ENCODE results near the gene PHOSPHO2. TPM values are rescaled to one million over a fixed set of nuclear protein-coding genes. Genes with fewer than 3 reads are reported as not detected.

The PHOSPHO2 gene
- total RNA-seq, 3 donors from 2014 or later (not counting 1 experiment from before 2014, with no cell fraction given) = 3.6 to 9.5 (median 5.8) TPM

- no peak overlapping the region for H3K27ac ChIP-seq (ENCODE audit: low read length)
- no peaks in the 10 kb centered on the region for H3K36me3 ChIP-seq (ENCODE audit: control insufficient read depth, insufficient read depth, low read length)
- no peak overlapping the region for H3K4me3 ChIP-seq (ENCODE audit: low read length)
- Mint-ChIP-seq H3K27me3 (ENCODE audit: low read depth in 2 of 2) (no peaks in the 10 kb centered on the region), H3K36me3 (no peaks in the 10 kb centered on the region), H3K4me1 (peaks cover 5 to 7% of the 10 kb centered on the region in 2 donors), H3K4me3 (no peak overlapping the region), H3K9me3 (no peaks in the 10 kb centered on the region), H3K27ac (no peak overlapping the region)
- no peaks in the 10 kb centered on the region for H3K27me3 ChIP-seq (ENCODE audit: control insufficient read depth, insufficient read depth, low read length)
- no peak for DNase-seq
- ATAC-seq = no peak
- TF ChIP-seq CTCF (IDR thresholded peaks at IDR 0.05) = no peak
- intact Hi-C loops (cut with micrococcal nuclease) = no loop called here
- no peaks in the 10 kb centered on the region for H3K4me1 ChIP-seq (ENCODE audit: control insufficient read depth, insufficient read depth, low read length)
- no peaks in the 10 kb centered on the region for H3K9me3 ChIP-seq (ENCODE audit: control insufficient read depth, insufficient read depth, low read length)
- 75% methylated on average over 1 of the region's 2 CpGs for WGBS (ENCODE audit: insufficient coverage)
These were observed 24.7 kb downstream of the PHOSPHO2 start for GRCh38 chr2:169718930-169719504.

GRCh38 chr2:169721016-169721415 is 26.7 kb downstream of the PHOSPHO2 start:
- WGBS (ENCODE audit: insufficient coverage) = 100% methylated on average over 1 of the region's 3 CpGs
- H3K27me3 Mint-ChIP-seq (ENCODE audit: low read depth in 2 of 2) = no peaks in the 10 kb centered on the region
- no peak overlapping the region for H3K27ac ChIP-seq (ENCODE audit: low read length)
- H3K4me3 ChIP-seq (ENCODE audit: low read length) = no peak overlapping the region
- DNase-seq (no peak), ATAC-seq (no peak)
- H3K27me3 ChIP-seq (ENCODE audit: control insufficient read depth, insufficient read depth, low read length) = no peaks in the 10 kb centered on the region
- no peak overlapping the region for H3K27ac Mint-ChIP-seq
- H3K9me3 Mint-ChIP-seq = no peaks in the 10 kb centered on the region
- no peaks in the 10 kb centered on the region for H3K9me3 ChIP-seq (ENCODE audit: control insufficient read depth, insufficient read depth, low read length)
- no peaks in the 10 kb centered on the region for H3K4me1 ChIP-seq (ENCODE audit: control insufficient read depth, insufficient read depth, low read length)
- TF ChIP-seq CTCF (IDR thresholded peaks at IDR 0.05) = no peak
- no peaks in the 10 kb centered on the region for H3K36me3 Mint-ChIP-seq
- H3K4me1 Mint-ChIP-seq = peaks cover 1% of the 10 kb centered on the region in 2 donors
- no peak overlapping the region for H3K4me3 Mint-ChIP-seq
- no peaks in the 10 kb centered on the region for H3K36me3 ChIP-seq (ENCODE audit: control insufficient read depth, insufficient read depth, low read length)
- intact Hi-C loops (cut with micrococcal nuclease) = no loop called here

GRCh38 chr2:169727065-169727464 is 32.8 kb downstream of the PHOSPHO2 start:
- no peak overlapping the region for H3K4me3 ChIP-seq (ENCODE audit: low read length)
- Mint-ChIP-seq H3K36me3 (no peaks in the 10 kb centered on the region), H3K4me1 (peaks cover 0 to 2% of the 10 kb centered on the region in 2 donors), H3K9me3 (no peaks in the 10 kb centered on the region), H3K4me3 (no peak overlapping the region), H3K27me3 (ENCODE audit: low read depth in 2 of 2) (peaks cover 0 to 3% of the 10 kb centered on the region in 2 donors), H3K27ac (no peak overlapping the region)
- WGBS (ENCODE audit: insufficient coverage) = 93% methylated on average over 5 of the region's 5 CpGs
- ATAC-seq (no peak), DNase-seq (no peak)
- no peaks in the 10 kb centered on the region for H3K4me1 ChIP-seq (ENCODE audit: control insufficient read depth, insufficient read depth, low read length)
- H3K9me3 ChIP-seq (ENCODE audit: control insufficient read depth, insufficient read depth, low read length) = no peaks in the 10 kb centered on the region
- H3K27ac ChIP-seq (ENCODE audit: low read length) = no peak overlapping the region
- no peak for TF ChIP-seq CTCF (IDR thresholded peaks at IDR 0.05)
- no peaks in the 10 kb centered on the region for H3K27me3 ChIP-seq (ENCODE audit: control insufficient read depth, insufficient read depth, low read length)
- intact Hi-C loops (cut with micrococcal nuclease) = no loop called here
- H3K36me3 ChIP-seq (ENCODE audit: control insufficient read depth, insufficient read depth, low read length) = no peaks in the 10 kb centered on the region

GRCh38 chr2:169729274-169729605 is 35.0 kb downstream of the PHOSPHO2 start:
- no peaks in the 10 kb centered on the region for H3K9me3 Mint-ChIP-seq
- H3K4me3 Mint-ChIP-seq = no peak overlapping the region
- H3K4me1 Mint-ChIP-seq = peaks cover 8 to 20% of the 10 kb centered on the region in 2 donors
- no peaks in the 10 kb centered on the region for H3K27me3 ChIP-seq (ENCODE audit: control insufficient read depth, insufficient read depth, low read length)
- TF ChIP-seq CTCF (IDR thresholded peaks at IDR 0.05) = no peak
- intact Hi-C loops (cut with micrococcal nuclease) = no loop called here
- WGBS (ENCODE audit: insufficient coverage) = 100% methylated on average over 1 of the region's 1 CpG
- H3K27ac ChIP-seq (ENCODE audit: low read length) = no peak overlapping the region
- no peak overlapping the region for H3K27ac Mint-ChIP-seq
- peaks cover 13% of the 10 kb centered on the region for H3K4me1 ChIP-seq (ENCODE audit: control insufficient read depth, insufficient read depth, low read length)
- no peak overlapping the region for H3K4me3 ChIP-seq (ENCODE audit: low read length)
- H3K27me3 Mint-ChIP-seq (ENCODE audit: low read depth in 2 of 2) = peaks cover 4 to 9% of the 10 kb centered on the region in 2 donors
- no peaks in the 10 kb centered on the region for H3K36me3 Mint-ChIP-seq
- ATAC-seq = no peak
- DNase-seq = no peak
- no peaks in the 10 kb centered on the region for H3K36me3 ChIP-seq (ENCODE audit: control insufficient read depth, insufficient read depth, low read length)
- no peaks in the 10 kb centered on the region for H3K9me3 ChIP-seq (ENCODE audit: control insufficient read depth, insufficient read depth, low read length)

Data from natural killer cell (primary cell).